HG03039 (cell line): ENCODE results near the gene MAGEC3.

Experiments used
- ATAC-seq: cut with Tn5 transposase; IDR thresholded peaks from one replicate; pipeline ENCODE4 v1.9.1; 2021; ENCODE audit warnings: mild to moderate bottlenecking, moderate library complexity; ENCODE audit not compliant: unreplicated experiment

The MAGEC3 gene

GRCh38 chrX:141945426-141945825 lies 107.3 kb downstream of the MAGEC3 start:
- no peak for ATAC-seq

GRCh38 chrX:141947350-141947749 lies 109.2 kb downstream of the MAGEC3 start:
- no peak for ATAC-seq
